HUES64 (cell line): ENCODE data around the gene CCDC102A.

Source experiments
- H3K27ac ChIP-seq: 2 replicates; pipeline ENCODE4 v1.7.0; 2013; ENCODE audit warnings: low read depth, low read length, inconsistent platforms
- H3K27me3 ChIP-seq: 2 replicates; pipeline ENCODE4 v1.6.1; 2013; ENCODE audit warnings: mild to moderate bottlenecking, low read length; ENCODE audit not compliant: insufficient read depth
- H3K36me3 ChIP-seq: 2 replicates; pipeline ENCODE4 v1.6.1; 2013; ENCODE audit warnings: mild to moderate bottlenecking, low read length; ENCODE audit not compliant: insufficient read depth
- H3K4me1 ChIP-seq: 2 replicates; pipeline ENCODE4 v1.6.1; 2013; ENCODE audit warnings: mild to moderate bottlenecking, low read length, moderate library complexity; ENCODE audit not compliant: insufficient read depth
- H3K4me3 ChIP-seq: 2 replicates; pipeline ENCODE4 v1.5.1; 2013; ENCODE audit warnings: mild to moderate bottlenecking, low read length, moderate library complexity
- H3K9ac ChIP-seq: 2 replicates; pipeline ENCODE4 v1.6.1; 2013; ENCODE audit warnings: mild to moderate bottlenecking, low read depth, low read length
- H3K9me3 ChIP-seq: 2 replicates; pipeline ENCODE4 v1.6.1; 2013; ENCODE audit warnings: low read depth, low read length; ENCODE audit not compliant: insufficient read depth
- WGBS: fragments of 150-250, 120-280 bp; methylation state at CpG from one replicate; pipeline ENCODE4 v1.1.7; 2013; ENCODE audit warnings: missing lambda C conversion rate; 5-methylcytosine and 5-hydroxymethylcytosine counted together

CCDC102A gene

DNA sequence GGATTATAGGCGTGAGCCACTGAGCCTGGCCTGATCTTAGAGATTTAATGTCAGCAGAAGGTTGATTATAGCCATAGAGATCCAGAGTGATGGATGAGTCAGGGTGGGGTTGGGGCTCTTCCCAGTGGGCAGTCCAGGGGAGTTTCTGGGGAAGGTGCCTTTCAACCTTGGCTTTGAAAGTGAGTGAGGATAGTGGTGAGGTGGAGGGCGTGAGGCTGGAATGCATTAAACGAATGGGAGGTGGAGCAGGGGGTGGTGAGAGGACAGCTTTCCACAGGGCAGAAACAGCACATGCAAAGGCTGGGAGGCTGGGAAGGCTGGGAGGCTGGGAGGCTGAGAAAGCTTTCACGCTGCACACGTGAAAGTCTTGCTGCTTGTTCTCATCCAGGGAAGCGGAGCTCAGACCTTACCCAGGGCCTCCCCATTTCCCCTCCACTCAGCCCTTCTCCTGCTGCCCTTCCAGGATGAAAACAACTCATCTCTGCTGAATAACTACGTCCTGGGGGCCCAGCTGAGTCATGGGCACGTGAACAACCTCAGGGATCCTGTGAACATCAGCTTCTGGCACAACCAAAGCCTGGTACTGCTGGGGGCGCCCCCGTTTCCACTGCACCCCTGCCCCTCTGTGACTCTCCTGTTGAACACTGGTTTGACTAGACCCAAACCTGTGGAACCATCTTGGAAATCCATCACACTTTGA is 28.4 kb upstream of the CCDC102A start:
- peaks cover 16% of the 10 kb centered on the region for H3K36me3 ChIP-seq
- H3K27me3 ChIP-seq, result no peaks in the 10 kb centered on the region
- H3K9me3 ChIP-seq, result peaks cover 9% of the 10 kb centered on the region; the same call in 1 of the 2 replicates
- H3K4me3 ChIP-seq, result no peak overlapping the region
- H3K9ac ChIP-seq, result no peak overlapping the region
- 67% methylated on average over 10 of the region's 10 CpGs for WGBS
- no peak overlapping the region for H3K27ac ChIP-seq
- no peaks in the 10 kb centered on the region for H3K4me1 ChIP-seq

DNA sequence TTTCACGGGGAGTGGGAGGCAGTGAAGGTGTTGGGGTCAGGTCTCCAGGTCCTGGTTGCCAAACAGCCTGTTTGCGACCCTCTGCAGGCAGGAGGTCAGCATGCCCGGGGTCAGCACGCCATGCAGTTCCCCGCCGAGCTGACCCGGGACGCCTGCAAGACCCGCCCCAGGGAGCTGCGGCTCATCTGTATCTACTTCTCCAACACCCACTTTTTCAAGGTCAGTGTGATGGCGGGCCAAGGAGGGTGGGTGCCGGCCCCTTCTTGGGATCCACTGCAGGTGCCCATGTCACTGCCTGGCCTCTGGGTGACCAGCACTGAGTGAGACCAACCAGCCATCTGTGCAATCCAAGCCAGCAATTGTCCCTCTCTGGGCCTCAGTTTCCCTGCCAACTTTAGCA is 27.4 kb upstream of the CCDC102A start:
- Histone ChIP-seq H3K4me1 (no peaks in the 10 kb centered on the region), H3K9ac (no peak overlapping the region)
- WGBS, result 92% methylated on average over 12 of the region's 12 CpGs

DNA sequence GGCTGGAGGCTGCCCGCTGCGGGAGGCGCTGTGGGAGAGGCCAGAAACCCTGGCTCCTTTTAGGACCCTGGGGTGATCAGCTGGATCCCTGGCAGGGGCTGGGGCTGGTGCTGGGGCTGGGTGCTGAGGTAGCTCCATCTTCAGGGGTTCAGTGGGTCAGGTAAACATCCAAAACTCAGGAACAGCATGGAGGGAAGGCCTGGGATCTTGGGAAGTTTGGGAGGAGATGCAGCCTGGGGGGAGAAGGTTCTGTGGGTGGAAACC is 27.0 kb upstream of the CCDC102A start:
- no peak overlapping the region for H3K4me3 ChIP-seq
- no peak overlapping the region for H3K27ac ChIP-seq
- 87% methylated on average over 3 of the region's 3 CpGs for WGBS

More for the DNA sequence above, 27.4 kb upstream of the CCDC102A start:
- H3K4me3 ChIP-seq, result no peak overlapping the region
- peaks cover 9% of the 10 kb centered on the region; the same call in 1 of the 2 replicates for H3K9me3 ChIP-seq
- H3K27ac ChIP-seq, result no peak overlapping the region
- no peaks in the 10 kb centered on the region for H3K27me3 ChIP-seq
- peaks cover 6% of the 10 kb centered on the region for H3K36me3 ChIP-seq

DNA sequence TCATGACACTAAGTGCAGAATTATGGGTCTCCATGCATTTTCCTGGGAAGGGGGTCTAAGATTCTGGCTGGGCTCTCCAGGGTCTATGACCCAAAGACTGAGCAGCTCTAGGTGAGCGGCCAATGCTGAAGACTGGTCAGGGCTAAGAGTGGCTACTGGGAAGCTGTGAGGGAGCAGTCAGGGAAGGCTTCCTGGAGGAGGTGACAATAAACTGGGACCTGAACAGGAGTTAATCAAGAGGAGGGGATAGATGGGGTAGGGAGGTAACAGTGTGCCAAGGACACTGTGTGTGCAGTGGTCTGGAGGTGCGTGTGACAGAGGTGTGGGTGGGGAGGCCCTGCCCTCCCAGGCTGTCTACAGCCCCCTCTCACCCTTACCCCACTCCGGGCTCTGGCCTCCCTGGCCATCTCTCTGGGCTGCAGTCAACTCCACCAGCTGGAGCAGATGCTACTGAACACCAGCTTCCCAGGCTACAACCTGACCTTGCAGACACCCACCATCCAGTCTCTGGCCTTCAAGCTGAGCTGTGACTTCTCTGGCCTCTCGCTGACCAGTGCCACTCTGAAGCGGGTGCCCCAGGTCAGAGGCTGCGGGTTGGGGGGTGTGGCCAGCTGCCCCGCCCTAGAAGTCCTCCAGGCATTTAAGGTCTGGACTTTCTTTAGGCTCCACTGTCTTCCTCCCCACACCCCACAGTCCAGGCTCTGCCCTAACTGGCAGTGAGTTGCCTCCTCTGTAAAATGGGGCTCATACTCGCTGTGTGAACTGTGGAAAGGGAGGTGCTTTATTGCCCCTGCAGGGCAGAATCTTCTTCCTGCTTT is 26.5 kb upstream of the CCDC102A start:
- H3K4me1 ChIP-seq, result no peaks in the 10 kb centered on the region
- H3K27ac ChIP-seq, result no peak overlapping the region
- H3K36me3 ChIP-seq, result no peaks in the 10 kb centered on the region
- no peak overlapping the region for H3K4me3 ChIP-seq
- H3K9ac ChIP-seq, result no peak overlapping the region
- peaks cover 9% of the 10 kb centered on the region; the same call in 1 of the 2 replicates for H3K9me3 ChIP-seq
- 86% methylated on average over 8 of the region's 8 CpGs for WGBS
- H3K27me3 ChIP-seq, result no peaks in the 10 kb centered on the region

More for the DNA sequence above, 27.0 kb upstream of the CCDC102A start:
- Histone ChIP-seq H3K9me3 (peaks cover 9% of the 10 kb centered on the region; the same call in 1 of the 2 replicates), H3K36me3 (peaks cover 3% of the 10 kb centered on the region), H3K27me3 (no peaks in the 10 kb centered on the region), H3K9ac (no peak overlapping the region), H3K4me1 (no peaks in the 10 kb centered on the region)

DNA sequence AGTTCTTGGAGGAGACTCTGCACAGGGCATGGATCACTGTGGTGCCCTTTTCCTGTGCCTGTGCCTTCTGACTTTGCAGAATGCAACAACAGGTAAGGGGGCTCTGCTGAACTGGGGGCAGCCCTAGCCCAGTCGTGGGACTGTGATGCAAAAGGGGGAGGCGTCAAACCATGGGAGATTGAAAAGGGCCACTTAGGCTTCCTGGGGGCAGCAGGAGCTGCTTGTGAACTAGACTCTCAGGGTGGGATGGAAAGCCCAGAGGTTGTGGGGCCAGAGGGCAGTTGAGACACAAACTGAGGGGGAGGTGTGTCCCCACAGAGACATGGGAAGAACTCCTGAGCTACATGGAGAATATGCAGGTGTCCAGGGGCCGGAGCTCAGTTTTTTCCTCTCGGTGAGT is 25.7 kb upstream of the CCDC102A start:
- 91% methylated on average over 4 of the region's 4 CpGs for WGBS
- Histone ChIP-seq H3K27me3 (no peaks in the 10 kb centered on the region), H3K9me3 (peaks cover 9% of the 10 kb centered on the region; the same call in 1 of the 2 replicates), H3K4me1 (no peaks in the 10 kb centered on the region), H3K27ac (no peak overlapping the region), H3K4me3 (no peak overlapping the region), H3K9ac (no peak overlapping the region), H3K36me3 (no peaks in the 10 kb centered on the region)

DNA sequence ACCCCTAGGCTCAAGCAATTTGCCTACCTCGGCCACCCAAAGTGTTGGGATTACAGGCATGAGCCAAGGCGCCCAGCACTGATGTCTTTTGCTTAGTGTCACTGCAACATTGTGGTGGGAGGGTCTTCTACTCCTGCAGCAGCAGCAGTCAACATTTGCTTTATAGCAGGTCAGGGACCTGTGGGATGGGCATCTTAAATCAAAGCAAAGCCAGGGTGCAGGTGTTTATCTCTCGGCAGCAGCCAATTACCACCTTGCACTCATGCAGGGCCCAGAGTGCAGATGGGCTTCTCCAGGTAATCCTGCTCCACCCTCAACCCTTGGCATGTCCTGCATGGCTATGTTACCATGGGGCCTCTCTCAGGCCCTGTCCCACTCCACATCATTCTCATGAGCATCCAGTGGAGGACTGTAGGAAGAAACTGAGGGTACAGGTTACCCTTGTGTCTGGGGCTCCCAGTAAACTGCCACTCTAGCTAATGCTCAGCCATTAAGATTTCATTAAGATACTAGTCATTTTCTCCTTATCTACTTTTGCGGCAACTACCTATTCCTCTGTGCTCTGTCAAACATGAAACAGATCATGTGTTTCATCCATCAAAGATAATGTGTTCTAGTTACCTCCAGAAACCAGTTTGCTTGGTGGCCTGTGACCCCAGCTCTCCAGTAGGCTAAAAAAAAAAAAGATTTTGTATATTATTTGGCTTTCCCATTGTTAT is 22.9 kb upstream of the CCDC102A start:
- Histone ChIP-seq H3K36me3 (no peaks in the 10 kb centered on the region), H3K27ac (no peak overlapping the region), H3K9ac (no peak overlapping the region), H3K9me3 (peaks cover 9% of the 10 kb centered on the region; the same call in 1 of the 2 replicates), H3K4me1 (no peaks in the 10 kb centered on the region), H3K27me3 (no peaks in the 10 kb centered on the region), H3K4me3 (no peak overlapping the region)
- 94% methylated on average over 4 of the region's 4 CpGs for WGBS

DNA sequence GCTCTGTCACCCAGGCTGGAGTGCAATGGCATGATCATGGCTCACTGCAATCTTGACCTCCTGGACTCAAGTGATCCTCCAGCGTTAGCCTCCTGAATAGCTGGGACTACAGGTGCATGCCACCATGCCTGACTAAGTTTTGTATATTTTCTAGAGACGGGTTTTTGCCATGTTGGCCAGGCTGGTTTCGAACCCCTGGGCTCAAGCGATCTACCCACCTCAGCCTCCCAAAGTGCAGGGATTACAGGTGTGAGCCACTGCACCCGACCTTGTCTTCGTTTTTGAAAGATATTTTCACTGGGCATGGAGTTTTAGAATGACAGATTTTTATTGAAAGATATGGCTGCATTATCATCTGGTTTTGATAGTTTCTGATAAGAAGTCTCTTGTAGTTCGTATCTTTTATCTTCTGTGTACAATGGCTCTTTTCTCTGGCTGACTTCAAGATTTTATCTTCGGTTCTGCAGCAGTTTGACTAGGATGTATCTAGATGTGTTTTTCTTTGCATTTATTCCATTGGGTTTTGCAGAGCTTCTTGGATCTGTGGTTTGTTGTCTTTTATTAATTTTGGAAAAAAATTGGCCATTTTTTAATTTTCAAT is 20.7 kb upstream of the CCDC102A start:
- Histone ChIP-seq H3K27me3 (no peaks in the 10 kb centered on the region), H3K9ac (no peak overlapping the region), H3K4me1 (no peaks in the 10 kb centered on the region), H3K9me3 (peaks cover 9% of the 10 kb centered on the region; the same call in 1 of the 2 replicates), H3K27ac (no peak overlapping the region), H3K36me3 (no peaks in the 10 kb centered on the region), H3K4me3 (no peak overlapping the region)
- WGBS, result 92% methylated on average over 8 of the region's 8 CpGs

DNA sequence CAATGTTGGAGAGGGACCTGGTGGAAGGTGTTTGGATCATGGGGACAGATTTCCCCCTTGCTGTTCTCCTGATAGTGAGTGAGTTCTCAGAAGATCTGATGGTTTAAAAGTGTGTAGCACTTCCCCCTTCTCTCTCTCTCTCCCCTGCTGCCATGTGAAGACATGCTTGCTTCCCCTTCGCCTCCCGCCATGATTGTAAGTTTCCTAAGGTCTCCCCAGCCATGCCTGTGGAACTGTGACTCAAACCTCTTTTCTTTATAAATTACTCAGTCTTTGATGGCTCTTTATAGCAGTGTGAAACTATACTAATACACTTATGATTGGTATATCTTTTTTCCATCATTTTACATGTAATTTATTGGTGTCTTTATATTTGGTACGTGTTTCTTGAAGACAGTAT is 19.5 kb upstream of the CCDC102A start:
- WGBS, result 90% methylated on average over 3 of the region's 3 CpGs
- Histone ChIP-seq H3K36me3 (no peaks in the 10 kb centered on the region), H3K4me3 (no peak overlapping the region), H3K9ac (no peak overlapping the region), H3K9me3 (no peaks in the 10 kb centered on the region), H3K4me1 (no peaks in the 10 kb centered on the region), H3K27me3 (no peaks in the 10 kb centered on the region), H3K27ac (no peak overlapping the region)

DNA sequence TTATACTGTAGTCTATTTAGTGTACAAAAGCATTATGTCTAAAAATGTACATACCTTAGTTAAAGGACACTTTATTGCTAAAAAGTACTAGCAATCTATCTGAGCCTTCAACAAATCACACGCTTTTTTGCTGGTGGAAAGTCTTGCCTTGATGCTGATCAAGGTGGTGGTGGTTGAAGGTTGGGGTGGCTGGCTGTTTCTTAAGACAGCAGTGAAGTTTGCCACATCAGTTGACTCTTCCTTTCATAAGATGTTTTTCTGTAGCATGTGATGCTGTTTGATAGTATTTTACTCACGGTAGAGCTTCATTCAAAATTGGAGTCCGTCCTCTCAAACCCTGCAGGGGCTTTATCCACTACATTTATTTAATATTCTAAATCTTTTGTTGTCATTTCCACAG is 14.7 kb upstream of the CCDC102A start:
- Histone ChIP-seq H3K9ac (no peak overlapping the region), H3K4me3 (no peak overlapping the region)

DNA sequence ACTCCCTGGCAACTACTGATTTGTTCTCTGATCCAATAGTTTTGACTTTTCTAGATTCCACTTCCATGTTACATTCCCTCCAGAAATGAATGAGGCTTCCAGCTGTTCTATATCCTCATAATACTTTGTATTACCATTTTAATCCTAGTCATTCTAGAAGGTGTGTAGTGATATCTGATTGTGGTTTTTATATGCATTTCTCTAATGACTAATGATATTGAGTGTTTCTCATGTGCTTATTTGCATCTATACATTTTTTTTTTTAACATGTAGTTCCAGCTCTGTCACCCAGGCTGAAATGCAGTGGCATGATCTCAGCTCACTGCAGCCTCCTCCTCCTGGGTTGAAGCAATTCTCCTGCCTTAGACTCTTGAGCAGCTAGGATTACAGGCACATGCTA is 13.4 kb upstream of the CCDC102A start:
- Histone ChIP-seq H3K9me3 (no peaks in the 10 kb centered on the region), H3K4me1 (no peaks in the 10 kb centered on the region), H3K27ac (no peak overlapping the region), H3K4me3 (no peak overlapping the region), H3K9ac (no peak overlapping the region), H3K36me3 (no peaks in the 10 kb centered on the region), H3K27me3 (no peaks in the 10 kb centered on the region)

More for the DNA sequence above, 14.7 kb upstream of the CCDC102A start:
- Histone ChIP-seq H3K36me3 (no peaks in the 10 kb centered on the region), H3K9me3 (no peaks in the 10 kb centered on the region), H3K4me1 (no peaks in the 10 kb centered on the region), H3K27me3 (no peaks in the 10 kb centered on the region), H3K27ac (no peak overlapping the region)
- 98% methylated on average over 3 of the region's 3 CpGs for WGBS

DNA sequence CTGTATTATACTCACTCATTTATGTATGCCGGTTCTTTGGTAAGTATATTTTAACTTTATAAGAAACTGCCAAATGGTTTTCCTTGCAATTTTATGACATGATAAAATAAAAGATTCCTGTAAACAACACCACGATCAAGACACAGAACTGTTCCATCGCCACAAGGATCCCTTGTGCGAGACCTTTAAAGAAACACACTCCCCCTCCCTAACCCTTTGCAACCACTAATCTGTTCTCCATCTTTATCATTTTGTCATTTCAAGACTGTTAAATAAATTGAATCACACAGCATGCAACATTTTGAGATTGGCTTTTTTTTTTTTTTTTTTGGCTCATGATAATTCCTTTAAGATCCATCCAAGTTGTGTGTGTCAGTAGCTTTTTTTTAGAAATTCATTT is 12.0 kb upstream of the CCDC102A start:
- Histone ChIP-seq H3K27me3 (no peaks in the 10 kb centered on the region), H3K9ac (no peak overlapping the region), H3K36me3 (no peaks in the 10 kb centered on the region), H3K4me3 (no peak overlapping the region), H3K9me3 (no peaks in the 10 kb centered on the region), H3K4me1 (no peaks in the 10 kb centered on the region), H3K27ac (no peak overlapping the region)
- 93% methylated on average over 3 of the region's 4 CpGs for WGBS
